Panc1 (cell line): ENCODE results near the gene KCNH6. TPM values are rescaled to one million over a fixed set of nuclear protein-coding genes. Genes with fewer than 3 reads are reported as not detected.

Source experiments
- ATAC-seq: fragments of 200-7000 bp; cut with Tn5 transposase; 2 replicates; pipeline ENCODE4 v1.9.1; 2020; ENCODE audit warnings: mild to moderate bottlenecking, moderate library complexity
- BruUV-seq: library from RNA; stranded (reverse); fragments of 400-500 nt; replicated peaks from 2 replicates; lab custom pipeline; 2021; lab: Mats Ljungman, UMichigan
- CTCF ChIA-PET: fragments of 300-600 bp; sonication (Branson Sonifier 250); formaldehyde crosslinking; loops from one replicate; lab custom pipeline; 2022; ENCODE audit warnings: antibody characterized with exemption; lab: Charles Lee
- POLR2A ChIA-PET: fragments of 300-600 bp; sonication (Branson Sonifier 250); formaldehyde crosslinking; loops from one replicate; lab custom pipeline; 2022; ENCODE audit warnings: antibody characterized with exemption; lab: Charles Lee
- DNase-seq: peaks from one replicate; pipeline ENCODE4 v3.0.0-alpha.2; 2010; ENCODE audit warnings: low read depth, low spot score
- H3K27ac ChIP-seq: 2 replicates; pipeline ENCODE4 v1.5.1; 2011; ENCODE audit warnings: mild to moderate bottlenecking, low read length, inconsistent platforms
- H3K27me3 ChIP-seq: fragments of 200-500 bp; sonication (Bioruptor generic); 2 replicates; pipeline ENCODE4 v1.6.0; 2014; ENCODE audit warnings: low read length, inconsistent platforms; ENCODE audit not compliant: control insufficient read depth, insufficient read depth
- H3K36me3 ChIP-seq: fragments of 200-500 bp; sonication (Bioruptor generic); 2 replicates; pipeline ENCODE4 v1.5.1; 2014; ENCODE audit warnings: inconsistent platforms, mild to moderate bottlenecking, low read length, moderate library complexity; ENCODE audit not compliant: control insufficient read depth, insufficient read depth
- H3K4me1 ChIP-seq: 2 replicates; pipeline ENCODE4 v1.5.1; 2011; ENCODE audit warnings: inconsistent platforms, mild to moderate bottlenecking, low read length, moderate library complexity; ENCODE audit not compliant: control insufficient read depth, insufficient read depth
- H3K4me3 ChIP-seq, 2 experiments: 2 replicates each; pipeline ENCODE4 v1.5.1; 2011 to 2012; ENCODE audit warnings: low read depth in 2 of 2, low read length in 2 of 2, mild to moderate bottlenecking in 2 of 2, inconsistent platforms in 1 of 2, moderate library complexity in 1 of 2
- H3K9me3 ChIP-seq: fragments of 200-500 bp; sonication (Bioruptor generic); 2 replicates; pipeline ENCODE4 v1.5.1; 2014; ENCODE audit warnings: low read depth, mild to moderate bottlenecking, inconsistent platforms, low read length, moderate library complexity; ENCODE audit not compliant: control insufficient read depth, insufficient read depth
- CTCF ChIP-seq: fragments of 450-650 bp; IDR thresholded peaks from 2 replicates; pipeline ENCODE4 v1.5.1; 2017; ENCODE audit warnings: mild to moderate bottlenecking
- POLR2AphosphoS5 ChIP-seq: IDR thresholded peaks from 2 replicates; pipeline ENCODE4 v1.6.1; 2012; ENCODE audit warnings: mild to moderate bottlenecking, low read depth, low read length, moderate library complexity
- SIN3A ChIP-seq: IDR thresholded peaks from 2 replicates; pipeline ENCODE4 v1.6.1; 2012; ENCODE audit warnings: low read depth, mild to moderate bottlenecking, low read length, moderate library complexity, borderline replicate concordance; ENCODE audit not compliant: insufficient read depth
- TCF7L2 ChIP-seq: IDR thresholded peaks from 2 replicates; pipeline ENCODE4 v1.6.1; 2011; ENCODE audit warnings: mild to moderate bottlenecking, low read depth, low read length, inconsistent platforms
- in situ Hi-C: cut with HindIII; loops from 2 replicates; pipeline ENCODE4 v1.10.0; 2016; ENCODE audit warnings: low sequenced_read_pairs, low pct_unique_long_range_greater_than_20kb
- intact Hi-C: fragments of 100-400 bp; cut with micrococcal nuclease; formaldehyde crosslinking; loops from one replicate; pipeline ENCODE4 v1.10.0; 2022; ENCODE audit not compliant: unreplicated experiment
- total RNA-seq: library from RNA; stranded (reverse); gene quantifications from one replicate; pipeline ENCODE4 v1.2.1, GENCODE V29; 2021; ENCODE audit not compliant: unreplicated experiment
- TF ChIP-seq, protein P1 (sequence below), 2 experiments: IDR thresholded peaks; 2 replicates each; pipeline ENCODE4 v1.6.1; 2011 to 2012; ENCODE audit warnings: low read depth in 2 of 2, control low read depth in 1 of 2, low read length in 1 of 2, mild to moderate bottlenecking in 1 of 2, moderate library complexity in 1 of 2; ENCODE audit not compliant: insufficient read depth in 1 of 2

Gene KCNH6
- total RNA-seq, 1 experiment from 2014 or later: not detected

- no peak for DNase-seq
- ChIA-PET POLR2A (no interaction called here), CTCF (no interaction called here)
- no peak for ATAC-seq
- H3K9me3 ChIP-seq: no peaks in the 10 kb centered on the region
- intact Hi-C loops (no loop called here), in situ Hi-C loops (no loop called here)
- no TSS peak for BruUV-seq
- TF ChIP-seq, protein P1, sequence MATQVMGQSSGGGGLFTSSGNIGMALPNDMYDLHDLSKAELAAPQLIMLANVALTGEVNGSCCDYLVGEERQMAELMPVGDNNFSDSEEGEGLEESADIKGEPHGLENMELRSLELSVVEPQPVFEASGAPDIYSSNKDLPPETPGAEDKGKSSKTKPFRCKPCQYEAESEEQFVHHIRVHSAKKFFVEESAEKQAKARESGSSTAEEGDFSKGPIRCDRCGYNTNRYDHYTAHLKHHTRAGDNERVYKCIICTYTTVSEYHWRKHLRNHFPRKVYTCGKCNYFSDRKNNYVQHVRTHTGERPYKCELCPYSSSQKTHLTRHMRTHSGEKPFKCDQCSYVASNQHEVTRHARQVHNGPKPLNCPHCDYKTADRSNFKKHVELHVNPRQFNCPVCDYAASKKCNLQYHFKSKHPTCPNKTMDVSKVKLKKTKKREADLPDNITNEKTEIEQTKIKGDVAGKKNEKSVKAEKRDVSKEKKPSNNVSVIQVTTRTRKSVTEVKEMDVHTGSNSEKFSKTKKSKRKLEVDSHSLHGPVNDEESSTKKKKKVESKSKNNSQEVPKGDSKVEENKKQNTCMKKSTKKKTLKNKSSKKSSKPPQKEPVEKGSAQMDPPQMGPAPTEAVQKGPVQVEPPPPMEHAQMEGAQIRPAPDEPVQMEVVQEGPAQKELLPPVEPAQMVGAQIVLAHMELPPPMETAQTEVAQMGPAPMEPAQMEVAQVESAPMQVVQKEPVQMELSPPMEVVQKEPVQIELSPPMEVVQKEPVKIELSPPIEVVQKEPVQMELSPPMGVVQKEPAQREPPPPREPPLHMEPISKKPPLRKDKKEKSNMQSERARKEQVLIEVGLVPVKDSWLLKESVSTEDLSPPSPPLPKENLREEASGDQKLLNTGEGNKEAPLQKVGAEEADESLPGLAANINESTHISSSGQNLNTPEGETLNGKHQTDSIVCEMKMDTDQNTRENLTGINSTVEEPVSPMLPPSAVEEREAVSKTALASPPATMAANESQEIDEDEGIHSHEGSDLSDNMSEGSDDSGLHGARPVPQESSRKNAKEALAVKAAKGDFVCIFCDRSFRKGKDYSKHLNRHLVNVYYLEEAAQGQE (IDR thresholded peaks at IDR 0.05; ENCODE audit: insufficient read depth in 1 of 2, low read depth in 2 of 2, low read length in 1 of 2): no peak
- TF ChIP-seq SIN3A: no peak
- no peak overlapping the region for H3K27ac ChIP-seq
- no peak overlapping the region for H3K4me3 ChIP-seq
- H3K27me3 ChIP-seq: no peaks in the 10 kb centered on the region
- no peaks in the 10 kb centered on the region for H3K36me3 ChIP-seq
- H3K4me1 ChIP-seq: no peaks in the 10 kb centered on the region
Observed at GRCh38 chr17:63511331-63511730, 11.8 kb upstream of the KCNH6 start.

DNA sequence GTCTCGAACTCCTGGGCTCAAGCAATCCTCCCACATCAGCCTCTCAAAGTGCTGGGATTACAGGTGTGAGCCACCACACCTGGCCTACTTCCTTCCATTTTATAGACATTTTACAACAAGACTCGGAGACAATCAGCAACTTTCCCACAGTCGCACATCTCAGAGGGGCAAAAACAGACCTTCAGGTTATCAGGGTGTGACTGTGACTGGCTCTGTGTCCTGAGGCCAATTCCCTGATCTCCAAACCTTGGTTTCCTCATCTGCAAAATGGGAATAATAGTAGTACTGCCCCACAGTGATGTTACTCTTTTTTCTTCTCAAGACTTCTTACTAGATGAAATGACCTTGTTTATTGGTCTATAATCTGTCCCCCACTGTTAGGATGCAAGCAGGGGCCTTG, 10.8 kb upstream of the KCNH6 start:
- ATAC-seq (no peak), DNase-seq (no peak)
- H3K4me3 ChIP-seq: no peak overlapping the region
- no TSS peak for BruUV-seq
- H3K9me3 ChIP-seq: no peaks in the 10 kb centered on the region
- intact Hi-C loops: no loop called here
- CTCF ChIA-PET: no interaction called here
- POLR2A ChIA-PET: no interaction called here
- TF ChIP-seq, protein P1 (IDR thresholded peaks at IDR 0.05; ENCODE audit: insufficient read depth in 1 of 2, low read depth in 2 of 2, low read length in 1 of 2): no peak
- TF ChIP-seq CTCF (no peak), TCF7L2 (no peak), POLR2AphosphoS5 (no peak), SIN3A (no peak)
- in situ Hi-C loops: no loop called here
- H3K4me1 ChIP-seq: no peaks in the 10 kb centered on the region
- no peak overlapping the region for H3K27ac ChIP-seq
- H3K27me3 ChIP-seq: peaks cover 1% of the 10 kb centered on the region; the same call in 1 of the 2 replicates
- H3K36me3 ChIP-seq: no peaks in the 10 kb centered on the region
